AG04449 (cell line): Measurements from ENCODE around the gene FEM1C.

Source experiments
- CTCF ChIA-PET: fragments of 350-600 bp; formaldehyde crosslinking; extraction: SDS; loops from one replicate; lab custom pipeline; 2021; ENCODE audit warnings: antibody characterized with exemption; lab: Yijun Ruan, JAX
- POLR2A ChIA-PET: fragments of 400-600, 350-600 bp; formaldehyde crosslinking; extraction: SDS; loops from one replicate; lab custom pipeline; 2020; ENCODE audit warnings: antibody characterized with exemption, inconsistent platforms; lab: Yijun Ruan, JAX
- DNase-seq: peaks from one replicate; pipeline ENCODE4 v3.0.0-alpha.2; 2010; ENCODE audit warnings: low read depth, low spot score
- H3K4me3 ChIP-seq: 2 replicates; pipeline ENCODE4 v1.5.1; 2011; ENCODE audit warnings: low read depth, mild to moderate bottlenecking, control low read depth, low read length
- CTCF ChIP-seq: IDR thresholded peaks from one replicate; pipeline ENCODE4 v1.5.1; 2011; ENCODE audit warnings: mild to moderate bottlenecking, moderate library complexity, low read length, control low read depth, inconsistent platforms; ENCODE audit not compliant: insufficient read depth; ENCODE audit errors: missing control alignments

The FEM1C gene, protein sequence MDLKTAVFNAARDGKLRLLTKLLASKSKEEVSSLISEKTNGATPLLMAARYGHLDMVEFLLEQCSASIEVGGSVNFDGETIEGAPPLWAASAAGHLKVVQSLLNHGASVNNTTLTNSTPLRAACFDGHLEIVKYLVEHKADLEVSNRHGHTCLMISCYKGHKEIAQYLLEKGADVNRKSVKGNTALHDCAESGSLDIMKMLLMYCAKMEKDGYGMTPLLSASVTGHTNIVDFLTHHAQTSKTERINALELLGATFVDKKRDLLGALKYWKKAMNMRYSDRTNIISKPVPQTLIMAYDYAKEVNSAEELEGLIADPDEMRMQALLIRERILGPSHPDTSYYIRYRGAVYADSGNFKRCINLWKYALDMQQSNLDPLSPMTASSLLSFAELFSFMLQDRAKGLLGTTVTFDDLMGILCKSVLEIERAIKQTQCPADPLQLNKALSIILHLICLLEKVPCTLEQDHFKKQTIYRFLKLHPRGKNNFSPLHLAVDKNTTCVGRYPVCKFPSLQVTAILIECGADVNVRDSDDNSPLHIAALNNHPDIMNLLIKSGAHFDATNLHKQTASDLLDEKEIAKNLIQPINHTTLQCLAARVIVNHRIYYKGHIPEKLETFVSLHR

DNA sequence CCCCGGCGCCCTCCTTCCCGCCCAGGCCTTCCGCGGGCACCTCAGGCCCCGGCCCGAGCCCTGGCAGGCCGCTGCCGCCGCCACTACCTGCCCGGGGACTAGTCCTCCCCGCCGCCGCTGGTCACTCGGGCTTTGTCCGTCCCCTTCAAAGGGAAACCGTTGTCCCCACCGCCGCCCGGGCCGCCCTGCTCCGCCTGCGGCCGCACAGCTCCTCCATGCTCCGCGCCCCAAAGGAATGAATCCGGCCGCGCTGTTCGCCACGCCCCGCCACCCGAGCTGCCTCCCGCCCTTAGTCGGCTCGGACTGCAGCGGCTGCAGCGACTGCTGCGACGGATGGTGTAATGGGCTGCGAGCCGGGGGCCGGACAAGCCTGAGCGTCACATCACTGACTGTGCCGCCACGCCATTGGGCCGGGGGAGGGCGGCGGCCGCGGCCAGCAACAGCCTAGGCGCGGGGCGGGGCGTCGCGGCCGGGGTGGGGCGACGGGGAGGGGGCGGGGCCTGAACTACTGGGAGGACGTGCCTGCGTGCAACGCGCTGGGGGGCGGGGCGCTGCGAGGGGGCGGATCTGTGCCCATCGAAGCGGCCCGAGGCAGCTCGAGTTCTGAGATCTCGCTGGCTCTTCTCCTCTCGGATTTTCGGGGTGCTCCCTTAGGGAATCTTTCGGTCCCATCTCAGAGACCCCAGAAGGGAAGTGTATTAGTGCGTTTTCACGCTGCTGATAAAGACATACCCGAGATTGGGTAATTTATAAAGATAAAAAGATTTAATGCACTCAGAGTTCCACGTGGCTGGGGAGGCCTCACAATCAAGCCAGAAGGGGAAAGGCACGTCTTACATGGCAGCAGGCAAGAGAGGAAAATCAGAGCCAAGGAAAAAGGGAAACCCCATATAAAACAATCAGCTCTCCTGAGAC is at the start of gene FEM1C:
TSS of gene FEM1C (minus strand) at position 340 of the 915 bp plus-strand sequence. CDS start 1,282 bp downstream, outside the sequence.
- no peak for TF ChIP-seq CTCF
- DNase-seq: peak; percentile 78
- H3K4me3 ChIP-seq: peak within 1 kb of the TSS; percentile 78
- ChIA-PET POLR2A (interaction anchor here (0.8 to 2.5 kb wide), 11 partner anchors 12 to 207 kb away, joined by 3 to 10 read pairs (median 4); no protein-coding TSS in a partner anchor), CTCF (interaction anchor here (1.0 to 3.2 kb wide), 6 partner anchors 18 to 249 kb away, joined by 3 to 21 read pairs (median 4); partner anchors contain the start of gene CCDC112)

DNA sequence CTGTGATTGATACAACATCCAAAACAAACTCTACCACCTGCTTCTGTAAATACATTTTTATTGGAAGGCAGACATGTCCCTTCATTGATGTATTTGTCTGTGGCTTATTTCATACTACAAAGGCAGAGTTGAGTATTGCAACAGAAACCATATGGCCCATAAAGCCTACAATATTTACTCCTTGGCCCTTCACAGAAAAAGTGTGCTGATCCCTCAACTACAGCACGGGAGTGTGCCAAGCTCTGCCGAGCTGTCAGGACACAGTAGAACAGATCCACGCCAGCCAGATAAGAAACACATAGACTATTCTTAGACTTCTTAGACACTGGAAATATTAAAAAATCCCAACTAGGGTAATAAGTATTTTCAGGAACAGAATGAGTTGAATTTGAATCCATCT is 44.5 kb upstream of the FEM1C start:
- no peak for TF ChIP-seq CTCF
- DNase-seq: no peak
- POLR2A ChIA-PET: no interaction called here
- H3K4me3 ChIP-seq: no peak overlapping the region
- CTCF ChIA-PET: interaction anchor here (0.6 to 9.2 kb wide), 12 partner anchors 9 to 282 kb away, joined by 3 to 159 read pairs (median 5); no protein-coding TSS in a partner anchor

- ChIA-PET POLR2A (no interaction called here), CTCF (interaction anchor here (0.6 to 9.2 kb wide), 16 partner anchors 9 to 282 kb away, joined by 3 to 159 read pairs (median 4); no protein-coding TSS in a partner anchor)
- DNase-seq: no peak
- no peak overlapping the region for H3K4me3 ChIP-seq
- no peak for TF ChIP-seq CTCF
Observed at GRCh38 chr5:115588640-115589039, 44.1 kb upstream of the FEM1C start.

DNA sequence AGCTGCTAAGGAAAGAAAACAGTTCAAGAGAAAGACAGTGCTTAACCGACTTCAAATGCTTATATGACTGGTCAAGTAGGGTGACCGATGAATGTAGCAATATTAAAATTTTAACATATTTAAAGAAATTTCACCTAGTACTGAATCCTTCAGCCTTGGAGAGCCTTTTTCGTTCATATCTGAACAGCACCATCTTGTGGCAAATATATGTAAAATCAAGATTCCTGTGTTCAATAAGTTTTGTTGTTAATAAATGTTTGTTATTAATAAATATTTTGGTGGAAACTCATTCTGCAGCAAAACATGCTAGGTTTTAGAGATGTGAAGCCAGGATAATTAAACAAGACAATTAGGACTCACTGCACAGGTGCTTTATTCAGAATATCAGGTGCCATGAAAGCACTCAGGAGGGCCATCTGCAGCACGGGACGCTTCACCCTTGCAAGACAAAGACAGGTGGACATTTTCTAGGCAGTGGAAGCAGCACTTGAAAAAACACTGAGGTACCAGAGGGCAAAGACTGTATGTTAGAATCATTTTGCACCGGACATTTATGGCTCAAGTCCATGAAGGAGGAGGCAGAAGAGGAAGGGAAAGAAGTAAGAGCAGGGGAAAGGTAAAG is 42.1 kb upstream of the FEM1C start:
- POLR2A ChIA-PET: no interaction called here

More for the DNA sequence above, 42.1 kb upstream of the FEM1C start:
- no peak for TF ChIP-seq CTCF
- CTCF ChIA-PET: interaction anchor here (0.6 to 9.2 kb wide), 12 partner anchors 11 to 280 kb away, joined by 3 to 159 read pairs (median 5); no protein-coding TSS in a partner anchor
- no peak for DNase-seq
- H3K4me3 ChIP-seq: no peak overlapping the region
